ENCODE data around the gene RBFOX1.

Gene RBFOX1

GRCh38 chr16:7526736-7527135, 194.1 kb downstream of the RBFOX1 start:
- no peak for DNase-seq (ENCODE audit: low read depth)

- DNase-seq (ENCODE audit: low read depth): no peak
Observed at GRCh38 chr16:7532534-7532933, 199.9 kb downstream of the RBFOX1 start.

GRCh38 chr16:7534749-7535148, 202.1 kb downstream of the RBFOX1 start:
- DNase-seq (ENCODE audit: low read depth): no peak

GRCh38 chr16:7541026-7541425, 208.4 kb downstream of the RBFOX1 start:
- no peak for DNase-seq (ENCODE audit: low read depth)

GRCh38 chr16:7545251-7545650, 212.6 kb downstream of the RBFOX1 start:
- no peak for DNase-seq (ENCODE audit: low read depth)

- DNase-seq (ENCODE audit: low read depth): no peak
Observed at GRCh38 chr16:7546948-7547347, 214.3 kb downstream of the RBFOX1 start.

- no peak for DNase-seq (ENCODE audit: low read depth)
Observed at GRCh38 chr16:7547736-7548135, 215.1 kb downstream of the RBFOX1 start.

GRCh38 chr16:7548796-7549318, 216.2 kb downstream of the RBFOX1 start:
- DNase-seq (ENCODE audit: low read depth): no peak

GRCh38 chr16:7550096-7550495, 217.5 kb downstream of the RBFOX1 start:
- no peak for DNase-seq (ENCODE audit: low read depth)

- no peak for DNase-seq (ENCODE audit: low read depth)
Observed at GRCh38 chr16:7555459-7555858, 222.8 kb downstream of the RBFOX1 start.

- DNase-seq (ENCODE audit: low read depth): no peak
Observed at GRCh38 chr16:7561908-7562405, 229.3 kb downstream of the RBFOX1 start.

- DNase-seq (ENCODE audit: low read depth): no peak
Observed at GRCh38 chr16:7566360-7566759, 233.7 kb downstream of the RBFOX1 start.

GRCh38 chr16:7571366-7571765, 238.7 kb downstream of the RBFOX1 start:
- DNase-seq (ENCODE audit: low read depth): no peak

GRCh38 chr16:7577588-7577987, 244.9 kb downstream of the RBFOX1 start:
- DNase-seq (ENCODE audit: low read depth): no peak

- no peak for DNase-seq (ENCODE audit: low read depth)
Observed at GRCh38 chr16:7579454-7579853, 246.8 kb downstream of the RBFOX1 start.

- DNase-seq (ENCODE audit: low read depth): no peak
Observed at GRCh38 chr16:7581175-7581574, 248.5 kb downstream of the RBFOX1 start.

- DNase-seq (ENCODE audit: low read depth): no peak
Observed at GRCh38 chr16:7583396-7583795, 250.8 kb downstream of the RBFOX1 start.

GRCh38 chr16:7584561-7584960, 251.9 kb downstream of the RBFOX1 start:
- DNase-seq (ENCODE audit: low read depth): no peak

GRCh38 chr16:7585705-7586104, 253.1 kb downstream of the RBFOX1 start:
- DNase-seq (ENCODE audit: low read depth): no peak

- no peak for DNase-seq (ENCODE audit: low read depth)
Observed at GRCh38 chr16:7590934-7591333, 258.3 kb downstream of the RBFOX1 start.

GRCh38 chr16:7596308-7596707, 263.7 kb downstream of the RBFOX1 start:
- DNase-seq (ENCODE audit: low read depth): no peak

GRCh38 chr16:7597677-7598076, 265.0 kb downstream of the RBFOX1 start:
- DNase-seq (ENCODE audit: low read depth): no peak

- no peak for DNase-seq (ENCODE audit: low read depth)
Observed at GRCh38 chr16:7601100-7601499, 268.5 kb downstream of the RBFOX1 start.

GRCh38 chr16:7602291-7602950, 269.8 kb downstream of the RBFOX1 start:
- DNase-seq (ENCODE audit: low read depth): no peak
